HG02763 (cell line): ENCODE data around the gene DGKH.

Source experiments
- ATAC-seq: cut with Tn5 transposase; IDR thresholded peaks from one replicate; pipeline ENCODE4 v1.9.1; 2021; ENCODE audit warnings: mild to moderate bottlenecking, moderate library complexity; ENCODE audit not compliant: unreplicated experiment

The DGKH gene

DNA sequence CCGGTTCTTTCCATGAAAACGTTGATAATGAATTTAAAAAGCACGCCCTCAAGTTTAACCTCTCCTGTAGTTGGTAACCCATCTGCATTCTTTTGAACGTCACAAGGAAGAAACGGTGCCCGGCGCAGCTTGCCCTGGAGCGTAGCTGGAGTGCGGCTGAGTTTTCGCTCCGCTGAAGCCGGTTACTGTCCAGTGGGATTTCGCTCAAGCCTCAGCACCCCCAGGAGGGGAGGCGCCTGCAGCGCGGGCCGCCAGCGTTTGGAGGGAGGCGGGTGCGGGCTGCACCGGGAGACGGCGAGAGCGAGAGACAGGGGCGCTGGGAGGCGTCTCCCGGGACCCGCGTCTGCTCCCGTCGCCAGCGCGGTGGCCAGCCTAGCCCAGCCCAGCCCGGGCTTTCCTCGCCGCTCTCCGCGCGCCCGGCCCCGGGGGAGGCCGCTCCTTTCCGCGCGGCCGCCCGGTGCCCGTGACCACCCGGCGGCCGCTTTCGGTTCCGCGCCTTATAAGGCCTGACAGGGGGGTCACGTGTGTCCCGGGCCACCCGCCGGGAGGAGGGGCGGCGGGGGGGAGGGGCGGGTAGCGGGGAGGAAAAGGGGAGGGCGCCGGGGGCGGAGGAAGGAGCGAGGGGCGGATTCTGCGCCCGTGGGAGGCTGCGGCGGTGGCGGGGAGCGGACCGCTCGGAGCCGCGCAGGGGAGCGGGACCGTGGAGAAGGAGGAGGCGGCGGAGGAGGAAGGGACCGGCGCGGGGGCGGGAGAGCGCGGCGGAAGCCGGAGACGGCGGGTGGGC, 8.3 kb upstream of the DGKH start:
- ATAC-seq, result peak; percentile 70

DNA sequence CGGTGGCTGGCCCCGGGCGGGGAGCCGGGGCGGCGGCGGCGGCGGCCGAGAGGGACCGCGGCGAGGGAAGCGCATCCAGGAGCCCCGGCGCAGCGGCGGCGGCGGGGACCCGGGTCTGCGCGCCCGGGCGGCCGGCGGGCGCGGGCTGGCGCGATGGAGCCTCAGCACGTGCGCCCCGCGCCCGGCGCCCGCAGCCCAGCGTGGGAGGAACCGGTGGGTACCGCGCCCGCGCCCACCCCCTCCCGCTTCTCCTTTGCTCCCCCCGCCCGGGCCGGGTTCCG, 7.8 kb upstream of the DGKH start:
- no peak for ATAC-seq

DNA sequence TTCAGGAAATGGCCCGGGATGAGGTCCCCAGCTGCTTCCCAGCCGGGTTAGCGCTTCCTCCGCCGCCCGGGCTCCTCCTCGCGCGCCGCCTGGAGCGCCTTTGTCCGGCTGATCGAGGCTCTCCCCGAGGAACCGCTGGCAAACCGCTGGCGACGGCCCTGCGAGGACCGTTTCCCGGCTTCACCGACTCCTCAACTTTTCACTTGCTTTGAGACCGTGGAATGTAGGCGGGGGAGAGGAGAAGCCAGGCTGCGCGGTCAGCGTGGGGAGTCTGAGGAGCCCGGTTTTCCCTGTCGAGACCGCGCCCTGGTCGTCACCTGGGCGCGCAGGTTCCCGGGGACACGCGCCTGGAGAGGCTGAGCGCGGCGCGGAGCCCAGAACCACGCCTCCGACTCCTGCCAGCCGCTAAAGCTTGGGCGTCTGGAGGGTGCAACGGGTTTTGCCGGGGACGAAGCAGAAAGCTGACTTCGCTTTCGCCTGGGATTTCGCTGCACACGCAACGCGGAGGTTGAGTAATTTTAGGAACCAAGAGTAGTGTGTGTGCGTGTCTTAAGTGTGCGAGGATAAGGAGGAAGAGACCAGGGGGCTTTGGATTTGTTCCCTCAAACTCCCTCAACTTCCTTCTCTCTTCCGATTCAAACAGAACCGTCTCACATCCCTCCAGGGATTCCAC, 7.3 kb upstream of the DGKH start:
- peak; percentile 21 for ATAC-seq

GRCh38 chr13:42041684-42042035, 6.8 kb upstream of the DGKH start:
- ATAC-seq, result no peak

DNA sequence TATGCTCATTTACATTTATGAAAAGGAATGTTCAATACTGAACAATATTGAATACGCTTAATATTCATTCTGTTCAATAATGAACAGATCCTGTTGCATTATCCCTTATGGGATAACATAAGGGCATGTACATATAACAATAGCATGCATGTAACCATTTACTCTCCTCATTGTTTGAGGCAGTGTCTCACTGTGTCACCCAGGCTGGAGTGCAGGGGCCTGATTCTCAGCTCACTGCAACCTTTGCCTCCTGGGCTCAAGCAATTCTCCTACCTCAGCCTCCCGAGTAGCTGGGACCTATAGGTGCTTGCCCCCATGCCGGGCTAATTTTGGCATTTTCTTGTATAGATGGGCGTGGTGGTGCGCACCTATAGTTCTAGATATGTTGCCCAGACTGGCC, 4.8 kb upstream of the DGKH start:
- ATAC-seq, result no peak

DNA sequence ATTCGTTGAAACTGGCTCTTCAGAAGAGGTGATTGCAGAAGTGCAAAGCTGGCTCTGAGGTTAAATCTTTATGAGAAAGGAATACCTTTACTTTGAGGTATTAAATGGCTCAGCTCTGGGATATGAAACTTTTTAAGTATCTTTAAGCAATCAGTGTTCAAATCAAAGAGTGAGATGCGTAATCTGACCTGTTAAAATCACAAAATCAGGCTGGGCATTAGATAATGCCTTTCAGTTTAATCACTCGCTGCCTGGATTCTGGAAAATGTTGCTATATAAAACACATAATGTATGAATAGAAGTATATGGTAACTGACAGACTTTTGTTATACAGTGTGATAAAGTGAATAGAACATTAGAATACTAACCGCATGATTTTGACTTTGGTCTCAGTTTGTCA, 2.0 kb upstream of the DGKH start:
- no peak for ATAC-seq

GRCh38 chr13:42047561-42048341, 697 bp upstream of the DGKH start:
- ATAC-seq, result peak; percentile 28

DNA sequence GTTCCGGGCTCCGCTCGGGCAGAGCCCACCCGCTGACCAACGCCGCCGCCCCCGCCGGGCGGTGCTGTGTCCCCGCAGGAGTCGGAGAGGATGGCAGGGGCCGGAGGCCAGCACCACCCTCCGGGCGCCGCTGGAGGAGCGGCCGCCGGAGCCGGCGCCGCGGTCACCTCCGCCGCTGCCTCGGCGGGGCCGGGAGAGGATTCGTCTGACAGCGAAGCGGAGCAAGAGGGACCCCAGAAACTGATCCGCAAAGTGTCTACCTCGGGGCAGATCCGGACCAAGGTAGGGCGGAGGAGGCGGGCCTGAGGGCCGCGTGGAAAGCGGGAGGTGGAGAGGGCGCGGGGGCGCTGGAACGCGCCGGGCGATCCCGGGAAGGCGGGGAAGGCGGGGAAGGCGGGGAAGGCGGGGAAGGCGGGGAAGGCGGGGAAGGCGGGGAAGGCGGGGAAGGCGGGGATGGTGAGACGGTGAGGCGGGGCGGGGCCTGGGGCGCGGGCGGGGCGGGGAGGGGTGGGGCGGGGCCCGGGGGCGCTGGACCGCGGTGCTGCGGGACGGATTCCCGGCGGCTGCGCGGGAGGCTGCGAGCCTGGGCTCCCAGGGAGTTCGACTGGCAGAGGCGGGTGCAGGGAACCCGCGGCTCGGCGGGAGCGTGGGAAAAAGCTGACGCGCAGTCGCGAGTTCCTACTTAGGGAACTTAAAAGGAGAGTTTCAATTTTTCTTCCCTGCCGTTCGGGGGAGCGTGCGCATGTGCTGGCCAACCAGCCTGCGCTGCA, 421 bp downstream of the DGKH start:
- ATAC-seq, result peak; percentile 41

- ATAC-seq, result no peak
Observed at GRCh38 chr13:42049454-42049813, 986 bp downstream of the DGKH start.

- ATAC-seq, result no peak
Observed at GRCh38 chr13:42054798-42055499, 6.5 kb downstream of the DGKH start.

DNA sequence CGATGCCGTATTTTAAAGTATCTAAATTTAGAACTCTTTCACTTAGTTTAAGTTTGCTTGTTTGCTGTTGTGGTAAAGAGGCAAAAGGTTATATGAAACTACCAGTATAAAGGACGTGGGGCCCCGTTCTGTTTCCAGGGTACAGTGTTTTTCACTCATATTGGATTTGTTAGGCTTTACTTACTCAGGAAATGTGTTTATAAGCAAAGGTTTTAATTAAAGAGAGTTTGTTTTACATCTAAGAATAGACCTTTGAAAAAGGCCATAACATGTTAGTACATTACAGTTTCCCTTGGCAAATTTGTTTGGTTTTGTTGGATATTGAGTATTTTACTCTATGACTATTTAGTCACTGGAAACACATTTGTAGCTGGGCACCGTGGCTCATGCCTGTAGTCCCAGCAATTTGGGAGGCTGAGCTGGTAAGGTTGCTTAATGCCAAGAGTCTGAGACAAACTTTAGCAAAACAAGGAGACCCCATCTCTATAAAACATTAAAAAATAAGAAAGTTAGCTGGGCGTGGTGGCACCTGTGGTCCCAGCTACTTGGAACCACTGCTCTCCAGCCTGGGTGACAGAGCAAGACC, 7.1 kb downstream of the DGKH start:
- no peak for ATAC-seq

- ATAC-seq, result no peak
Observed at GRCh38 chr13:42056146-42056545, 7.7 kb downstream of the DGKH start.

DNA sequence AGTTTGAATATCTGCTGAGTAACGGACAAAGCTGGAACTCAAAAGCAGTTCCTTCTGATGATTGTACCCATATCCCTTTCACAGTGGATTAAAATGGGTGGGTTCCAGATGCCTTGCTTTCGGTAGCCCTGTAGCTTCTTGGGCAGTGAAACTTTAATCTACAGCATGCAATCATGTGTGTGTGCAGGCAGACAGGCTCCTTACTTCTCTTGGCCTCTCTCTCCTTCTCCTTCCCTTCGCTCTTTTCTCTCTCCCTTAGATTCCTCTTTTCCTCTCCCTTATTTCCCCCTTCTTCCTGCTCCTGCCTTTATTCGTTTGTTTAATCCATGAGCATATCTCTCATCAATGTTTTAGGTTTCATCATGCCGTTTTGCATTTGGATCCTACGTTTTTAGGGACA, 8.1 kb downstream of the DGKH start:
- ATAC-seq, result no peak

- no peak for ATAC-seq
Observed at GRCh38 chr13:42057918-42058530, 9.6 kb downstream of the DGKH start.

GRCh38 chr13:42061943-42062342, 13.5 kb downstream of the DGKH start:
- no peak for ATAC-seq

- ATAC-seq, result no peak
Observed at GRCh38 chr13:42063105-42063504, 14.7 kb downstream of the DGKH start.

DNA sequence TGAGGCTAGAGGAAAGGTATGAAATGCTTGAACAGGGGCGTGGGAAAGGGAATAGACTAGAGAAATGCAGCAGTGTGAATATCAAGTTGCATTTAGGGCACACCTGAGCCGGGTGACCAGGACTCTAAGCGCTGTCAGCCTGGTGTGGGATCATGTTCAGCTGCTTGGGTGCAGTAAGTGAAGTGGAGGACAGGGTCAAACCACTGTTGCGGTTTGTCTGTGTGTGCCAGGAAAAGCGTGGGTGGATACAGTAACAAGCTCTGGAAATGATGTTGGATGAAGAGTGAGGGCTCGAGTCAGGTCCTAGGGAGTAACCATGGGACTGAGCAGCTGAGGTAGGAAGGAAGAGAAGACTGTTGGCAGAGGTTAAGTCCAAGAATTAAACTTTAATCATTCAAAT, 15.8 kb downstream of the DGKH start:
- ATAC-seq, result no peak

DNA sequence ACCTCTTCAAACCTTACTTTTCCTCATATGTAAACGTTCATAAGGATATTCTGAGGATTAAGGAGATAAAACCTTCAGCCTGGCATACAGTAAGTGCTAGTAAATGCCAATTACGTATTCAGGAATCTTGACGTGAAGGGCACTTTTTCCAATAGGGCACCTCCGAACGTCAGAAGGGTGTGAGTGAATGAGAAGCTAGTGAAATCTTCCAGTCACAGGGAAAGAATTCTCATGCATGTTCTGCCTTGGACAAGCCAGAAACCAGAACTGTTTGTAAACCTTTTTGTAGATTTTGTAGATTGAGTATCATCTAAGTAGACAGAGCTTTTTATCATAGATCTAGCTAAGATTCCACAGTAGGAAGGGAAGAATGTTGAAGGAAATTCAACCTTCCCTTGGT, 16.5 kb downstream of the DGKH start:
- ATAC-seq, result no peak

- ATAC-seq, result no peak
Observed at GRCh38 chr13:42065414-42065813, 17.0 kb downstream of the DGKH start.

GRCh38 chr13:42066542-42066941, 18.1 kb downstream of the DGKH start:
- no peak for ATAC-seq
